ENCODE measurements around the gene CNOT4.
"Not testable (repeated sequence)": the region's sequence is repeated elsewhere in the genome, so short reads cannot be mapped to it uniquely, and the experiment has no call there.

CNOT4 gene

DNA sequence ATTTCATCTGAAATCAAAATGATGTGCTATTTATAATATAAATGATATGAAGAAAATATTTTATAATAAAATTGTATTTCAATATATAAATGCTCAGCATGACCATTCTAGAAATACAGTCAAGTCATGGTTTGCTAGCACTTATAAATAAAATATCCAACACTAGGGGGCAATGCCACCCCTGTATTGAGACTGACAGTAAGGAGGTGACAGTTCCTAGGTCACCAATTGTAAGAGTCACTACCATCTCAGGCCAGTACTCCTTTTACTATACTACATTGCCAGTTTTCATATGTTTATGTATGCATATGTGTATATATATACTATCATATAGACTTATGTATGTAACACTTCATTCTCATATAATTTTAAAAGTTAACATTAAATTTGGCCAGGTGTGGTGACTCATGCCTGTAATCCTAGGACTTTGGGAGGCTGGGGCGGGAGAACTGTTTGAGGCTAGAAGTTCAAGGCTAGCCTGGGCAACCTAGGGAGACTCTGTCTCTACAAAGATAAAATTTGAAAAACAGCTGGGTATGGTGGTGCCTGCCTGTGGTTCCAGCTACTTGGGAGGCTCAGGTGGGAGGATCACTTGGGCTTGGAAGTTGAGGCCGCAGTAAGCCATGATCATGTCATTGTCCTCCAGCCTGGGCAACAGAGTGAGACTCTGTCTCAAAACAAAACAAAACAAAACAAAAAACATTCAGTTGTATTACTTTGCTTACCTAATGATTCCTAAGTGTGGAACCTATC lies 2.4 kb upstream of the CNOT4 start:
- peak; percentile 28 for DNase-seq

DNA sequence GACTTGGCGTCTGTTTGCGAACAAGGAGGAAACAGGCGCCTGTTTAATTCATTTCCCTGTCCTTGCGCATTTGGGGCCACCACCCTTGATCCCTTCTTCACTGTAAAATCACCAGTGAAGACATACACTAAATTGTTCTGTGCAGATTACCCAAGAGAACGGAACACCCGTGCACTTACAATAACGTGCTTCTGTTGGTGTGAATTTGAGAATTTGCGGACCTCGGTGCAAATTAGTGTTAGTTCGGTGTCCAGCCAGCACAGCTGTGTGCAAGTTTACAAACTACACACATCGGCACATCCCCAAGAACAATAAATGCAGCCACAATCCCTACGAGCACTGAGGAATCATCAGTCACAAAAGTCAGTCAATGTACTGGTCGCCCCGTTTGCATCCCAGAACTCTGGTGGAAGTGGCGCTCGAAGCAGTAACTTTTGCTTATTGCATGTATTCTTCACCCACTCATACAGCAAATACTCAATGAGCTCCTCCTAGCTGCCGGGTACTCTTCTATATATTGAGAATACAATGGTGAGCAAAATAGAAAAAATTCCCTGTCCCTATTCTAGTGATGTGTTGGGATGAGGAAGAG lies 786 bp upstream of the CNOT4 start:
- DNase-seq = peak; percentile 23

DNA sequence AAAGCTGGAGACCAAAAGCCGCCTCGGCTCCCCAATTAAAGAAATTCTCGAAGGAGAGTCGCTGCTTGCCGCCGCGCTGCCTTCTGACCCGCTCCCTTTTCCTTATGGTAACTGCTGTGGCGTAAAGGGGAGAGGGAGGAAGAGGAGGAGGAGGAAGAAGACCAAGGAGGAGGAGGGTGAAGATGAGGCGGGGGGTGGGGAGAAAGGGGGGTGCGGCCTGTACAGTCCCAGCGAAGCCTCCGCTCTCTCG lies 388 bp downstream of the CNOT4 start:
- DNase-seq = no peak

DNA sequence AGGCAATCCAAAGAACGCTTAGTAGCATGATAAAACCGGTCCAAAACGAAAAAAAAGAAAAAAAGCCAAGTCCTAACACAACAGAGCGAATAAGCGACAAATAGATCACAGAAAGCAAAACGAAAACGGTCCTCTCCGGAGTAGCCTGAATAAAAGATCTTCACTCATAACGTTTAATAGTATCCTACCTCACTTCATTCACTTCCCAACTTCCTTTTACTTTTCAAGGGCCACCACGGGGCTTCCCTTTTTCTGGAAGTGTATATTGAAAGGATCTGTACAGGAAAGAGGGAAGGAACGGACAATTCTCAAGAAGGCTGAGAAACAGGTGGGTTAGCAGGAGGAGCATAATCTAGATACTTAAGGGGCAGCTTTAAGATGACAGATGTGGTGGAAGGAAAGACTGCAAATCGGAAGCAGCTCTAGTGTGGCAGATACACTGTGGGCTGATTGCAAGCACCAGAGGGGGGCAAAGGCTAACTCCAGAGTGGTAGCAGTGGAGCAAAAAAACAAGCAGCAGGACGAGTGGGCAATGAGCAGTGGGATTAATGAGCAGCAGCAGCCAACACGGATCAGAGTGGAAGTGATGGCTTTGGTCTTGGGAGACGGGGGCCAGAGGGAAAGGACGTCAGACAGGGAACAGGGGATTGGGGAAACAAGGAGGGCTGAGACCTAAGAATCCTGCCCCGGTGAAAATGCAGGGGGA lies 866 bp downstream of the CNOT4 start:
- peak; percentile 15 for DNase-seq

DNA sequence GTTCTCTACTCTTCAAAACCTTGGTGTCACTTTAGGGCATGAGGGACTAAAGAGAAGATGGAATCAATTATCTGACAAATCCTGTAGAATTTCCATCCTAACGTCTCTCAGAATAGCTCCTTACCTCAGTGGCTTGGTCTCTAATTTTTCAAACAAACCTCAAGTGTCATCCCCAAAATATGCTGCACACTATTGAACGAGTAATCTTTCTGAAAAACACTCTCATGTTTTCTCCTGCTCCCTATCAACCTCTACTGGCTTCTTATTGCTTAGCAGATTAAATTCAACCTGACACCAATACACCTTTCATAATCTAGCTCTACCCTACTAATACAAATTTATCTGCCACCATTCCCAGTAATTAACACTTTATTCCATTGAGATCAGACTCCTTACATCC lies 8.5 kb downstream of the CNOT4 start:
- DNase-seq = peak; percentile 46

DNA sequence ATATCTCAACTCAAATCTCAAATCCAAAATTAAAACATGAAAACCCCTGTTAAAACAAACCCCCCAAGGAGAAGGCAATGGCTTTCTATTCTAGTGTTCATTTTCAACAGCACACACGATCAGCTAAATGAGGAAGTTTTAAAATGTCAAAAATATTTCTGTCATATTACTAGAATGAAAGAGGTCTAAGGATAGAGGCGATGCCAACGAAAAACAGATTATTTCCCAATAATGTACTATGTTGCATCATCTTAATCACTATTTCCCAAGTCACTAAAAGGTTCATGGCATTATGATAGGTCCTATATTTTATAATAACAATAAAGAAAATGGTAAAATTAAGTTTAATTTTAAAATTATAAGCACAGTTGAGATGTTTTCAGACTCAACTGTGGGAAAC lies 10.1 kb downstream of the CNOT4 start:
- DNase-seq = no peak

DNA sequence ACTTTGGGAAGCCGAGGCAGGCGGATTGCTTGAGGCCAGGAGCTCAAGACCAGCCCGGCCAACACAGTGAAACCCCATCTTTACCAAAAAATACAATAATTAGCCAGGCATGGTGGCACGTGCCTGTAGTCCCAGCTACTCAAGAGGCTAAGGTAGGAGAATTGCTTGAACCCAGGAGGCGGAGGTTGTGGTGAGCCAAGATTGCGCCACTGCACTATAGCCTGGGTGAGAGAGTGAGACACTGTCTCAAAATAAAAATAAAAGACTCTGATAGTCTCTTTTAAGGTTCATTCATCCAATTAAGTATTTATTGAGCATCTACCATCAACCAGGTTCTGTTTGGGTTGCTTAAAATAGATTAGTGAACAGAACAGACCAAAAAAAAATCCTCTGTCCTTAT lies 12.7 kb downstream of the CNOT4 start:
- not testable (repeated sequence) for DNase-seq

DNA sequence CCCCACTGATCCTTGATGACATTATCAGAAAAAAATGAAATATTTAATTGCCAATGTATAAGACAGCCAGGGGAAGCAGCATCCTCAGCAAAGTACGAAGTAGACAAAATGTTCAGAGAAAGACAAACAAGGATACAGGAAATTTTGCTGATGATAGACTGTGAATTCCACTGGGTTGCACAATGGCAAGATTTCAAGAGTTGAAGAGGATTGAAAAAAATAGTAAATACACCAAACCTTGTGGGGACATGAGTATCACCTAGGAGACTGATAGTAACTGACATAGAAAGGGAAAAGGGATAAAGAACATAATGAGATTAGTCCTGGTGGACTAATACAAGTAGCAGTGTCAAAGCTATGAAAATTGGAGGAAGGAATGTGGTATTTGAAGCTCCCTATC lies 16.5 kb downstream of the CNOT4 start:
- DNase-seq = no peak

DNA sequence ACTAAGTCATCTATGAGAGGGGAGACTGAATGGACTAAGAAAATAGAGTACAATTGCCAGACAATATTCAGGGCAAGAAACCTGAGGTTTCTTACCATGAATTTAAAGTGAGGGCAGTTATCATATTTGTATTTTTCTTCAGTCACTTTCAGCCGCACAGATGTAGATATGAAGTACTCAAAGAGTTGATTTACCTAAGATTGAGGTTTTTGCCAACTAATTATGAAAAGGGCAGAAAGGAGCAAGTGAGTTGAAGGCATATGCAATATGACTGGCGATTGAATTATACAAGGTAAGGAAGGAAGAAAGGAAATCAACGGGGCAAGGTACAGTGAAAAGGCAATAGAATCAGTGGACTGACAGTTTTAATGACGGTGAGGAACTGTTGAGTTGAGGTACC lies 17.8 kb downstream of the CNOT4 start:
- DNase-seq = no peak

DNA sequence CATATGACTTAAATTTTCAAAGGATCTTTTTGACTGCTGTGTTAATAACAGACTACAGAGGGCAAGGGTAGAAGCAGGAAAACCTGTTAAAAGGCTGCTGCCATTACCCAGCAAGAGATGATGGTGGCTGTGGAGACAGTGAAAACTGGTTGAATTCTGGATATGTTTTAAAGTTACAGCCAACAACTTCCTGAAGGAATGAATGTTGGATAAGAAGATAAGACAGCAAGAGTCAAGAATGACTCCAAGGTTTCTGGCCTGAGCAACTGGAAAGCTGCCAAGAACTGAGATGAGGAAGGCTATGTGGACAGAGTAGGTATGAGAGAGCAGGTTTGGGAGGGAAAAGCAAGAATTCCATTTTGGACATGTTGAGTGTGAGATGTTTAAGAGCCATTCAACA lies 19.1 kb downstream of the CNOT4 start:
- DNase-seq = peak; percentile 31

DNA sequence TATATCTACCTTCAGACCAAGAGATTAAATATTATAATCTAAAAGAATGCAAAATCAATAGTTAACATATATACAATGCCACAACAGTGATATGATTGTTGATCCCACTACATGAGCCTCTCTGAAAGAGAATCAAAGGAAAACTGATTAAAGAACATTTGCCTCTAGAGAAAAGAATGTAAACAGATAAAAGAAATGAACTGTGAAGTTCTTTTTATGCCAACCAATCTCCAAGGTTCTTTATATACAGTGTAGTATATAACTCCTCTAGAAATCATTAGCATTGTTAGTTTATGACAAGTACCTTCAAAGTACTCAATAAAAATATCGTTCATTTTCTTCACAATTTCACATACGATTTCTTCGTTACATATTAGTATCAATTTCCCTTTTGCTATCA lies 20.1 kb downstream of the CNOT4 start:
- no peak for DNase-seq

DNA sequence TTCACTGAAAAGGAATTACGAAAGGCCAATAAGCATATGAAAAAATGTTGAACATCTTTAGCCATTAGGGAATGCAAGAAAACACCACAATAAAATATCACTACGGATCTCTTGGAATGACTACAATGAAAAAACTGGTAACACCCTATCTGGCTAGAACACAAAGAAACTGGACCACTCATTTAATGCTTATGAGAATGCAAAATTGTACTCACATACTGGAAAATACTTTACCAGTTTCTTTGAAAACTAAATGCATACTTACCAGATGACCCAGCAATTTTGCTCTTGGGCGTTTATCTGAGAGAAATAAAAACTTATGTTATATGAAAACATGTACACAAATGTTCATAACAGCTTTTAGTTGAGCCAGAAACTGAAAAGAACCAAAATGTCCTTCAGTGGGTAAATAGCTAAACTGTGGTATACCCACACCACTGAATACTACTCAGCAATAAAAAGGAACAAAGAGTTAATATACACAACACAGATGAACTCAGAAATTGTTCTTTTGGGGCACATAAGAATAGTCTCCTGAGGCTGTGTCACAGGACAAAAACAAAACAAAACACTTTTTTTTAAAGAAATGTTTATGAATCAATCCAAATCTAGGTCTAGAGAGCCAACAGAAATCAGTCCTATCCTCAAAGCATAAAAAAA lies 23.5 kb downstream of the CNOT4 start:
- DNase-seq = peak; percentile 52

DNA sequence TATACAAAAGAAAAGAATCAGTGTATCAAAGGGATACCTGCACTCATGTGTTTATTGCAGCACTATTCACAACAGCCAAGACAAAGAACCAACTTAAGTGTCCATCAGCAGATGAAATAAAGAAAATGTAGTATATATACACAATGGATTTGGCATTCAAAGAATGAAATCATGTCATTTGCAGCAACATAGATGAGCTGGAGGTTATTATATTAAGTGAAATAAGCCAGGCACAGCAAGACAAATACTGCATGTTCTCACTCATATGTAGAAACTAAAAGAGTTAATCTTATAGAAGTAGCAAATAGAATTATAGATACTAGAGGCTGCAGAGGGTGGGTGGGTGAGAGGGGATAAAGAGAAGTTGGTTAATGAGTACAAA lies 28.3 kb downstream of the CNOT4 start:
- no peak for DNase-seq

DNA sequence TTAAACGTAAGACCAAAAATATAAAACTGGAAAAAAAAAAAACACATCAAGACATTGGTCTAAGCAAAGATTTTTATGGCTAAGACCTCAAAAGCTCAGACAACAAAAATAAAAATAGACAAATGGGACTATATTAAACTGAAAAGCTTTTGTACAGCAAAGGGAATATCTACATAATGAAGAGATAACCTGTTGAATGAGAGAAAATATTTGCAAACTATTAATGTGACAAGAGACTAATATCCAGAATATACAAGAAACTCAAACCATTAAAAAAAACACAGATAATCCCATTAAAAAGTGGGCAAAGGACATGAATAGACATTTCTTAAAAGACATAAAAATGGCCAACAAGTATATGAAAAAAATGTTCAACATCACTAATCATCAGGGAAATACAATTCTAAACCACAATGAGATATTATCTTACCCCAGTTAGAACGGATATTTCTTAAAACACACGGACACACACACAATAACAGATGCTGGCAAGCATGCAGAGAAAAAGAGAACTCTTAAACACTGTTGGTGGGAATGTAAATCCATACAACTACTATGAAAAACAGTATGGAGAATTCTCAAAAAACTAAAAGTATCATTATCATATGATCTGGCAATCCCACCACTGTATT lies 28.8 kb downstream of the CNOT4 start:
- no peak for DNase-seq

DNA sequence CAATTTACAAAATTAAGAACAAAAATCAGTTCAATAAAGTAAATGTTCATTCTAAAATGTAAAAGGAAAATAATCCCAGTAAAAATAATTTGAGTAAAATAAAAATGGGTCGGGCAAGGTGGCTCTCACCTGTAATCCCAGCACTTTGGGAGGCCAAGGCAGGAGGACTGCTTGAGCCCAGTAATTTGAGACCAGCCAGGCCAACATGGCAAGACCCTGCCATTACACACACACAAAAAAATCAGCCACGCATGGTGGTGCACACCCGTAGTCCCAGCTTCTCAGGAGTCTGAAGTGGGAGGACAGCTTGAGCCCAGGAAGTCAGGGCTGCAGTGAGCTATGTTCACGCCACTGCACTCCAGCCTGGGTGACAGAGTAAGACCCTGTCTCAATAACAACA lies 34.4 kb downstream of the CNOT4 start:
- DNase-seq = no peak

DNA sequence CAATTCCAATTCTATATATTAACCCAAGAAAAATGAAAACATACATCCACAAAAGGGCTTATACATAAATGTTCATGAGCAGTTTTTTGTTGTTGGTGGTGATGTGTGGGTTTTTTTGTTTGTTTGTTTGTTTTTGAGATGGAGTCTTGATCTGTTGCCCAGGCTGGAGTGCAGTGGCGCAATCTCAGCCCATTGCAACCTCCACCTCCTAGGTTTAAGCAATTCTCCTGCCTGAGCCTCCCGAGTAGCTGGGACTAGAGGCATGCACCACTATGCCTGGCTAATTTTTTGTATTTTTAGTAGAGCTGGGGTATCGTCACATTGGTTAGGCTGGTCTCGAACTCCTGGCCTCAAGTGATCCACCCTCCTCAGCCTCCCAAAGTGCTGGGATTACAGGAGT lies 40.2 kb downstream of the CNOT4 start:
- not testable (repeated sequence) for DNase-seq

DNA sequence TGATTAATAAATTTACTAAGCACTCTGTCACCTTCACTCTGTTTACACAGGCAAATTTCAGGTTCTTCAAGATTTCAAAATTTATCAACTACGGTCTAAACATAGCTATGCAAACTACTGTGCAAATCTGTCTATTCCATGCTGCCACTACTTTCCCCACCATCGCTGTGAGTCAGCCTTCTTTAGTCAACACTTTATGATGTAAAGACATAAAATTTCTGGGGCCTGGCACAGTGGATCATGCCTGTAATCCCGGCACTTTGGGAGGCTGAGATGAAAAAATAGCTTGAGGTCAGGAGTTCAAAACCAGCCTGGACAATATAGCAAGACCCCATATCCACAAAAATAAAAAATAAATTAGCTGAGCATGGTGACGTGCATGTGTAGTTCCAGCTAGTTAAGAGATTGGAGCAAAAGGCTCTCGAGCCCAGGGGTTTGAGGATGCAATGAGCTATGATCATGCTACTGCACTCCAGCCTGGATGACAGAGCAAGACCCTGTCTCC lies 42.6 kb downstream of the CNOT4 start:
- peak; percentile 9 for DNase-seq

DNA sequence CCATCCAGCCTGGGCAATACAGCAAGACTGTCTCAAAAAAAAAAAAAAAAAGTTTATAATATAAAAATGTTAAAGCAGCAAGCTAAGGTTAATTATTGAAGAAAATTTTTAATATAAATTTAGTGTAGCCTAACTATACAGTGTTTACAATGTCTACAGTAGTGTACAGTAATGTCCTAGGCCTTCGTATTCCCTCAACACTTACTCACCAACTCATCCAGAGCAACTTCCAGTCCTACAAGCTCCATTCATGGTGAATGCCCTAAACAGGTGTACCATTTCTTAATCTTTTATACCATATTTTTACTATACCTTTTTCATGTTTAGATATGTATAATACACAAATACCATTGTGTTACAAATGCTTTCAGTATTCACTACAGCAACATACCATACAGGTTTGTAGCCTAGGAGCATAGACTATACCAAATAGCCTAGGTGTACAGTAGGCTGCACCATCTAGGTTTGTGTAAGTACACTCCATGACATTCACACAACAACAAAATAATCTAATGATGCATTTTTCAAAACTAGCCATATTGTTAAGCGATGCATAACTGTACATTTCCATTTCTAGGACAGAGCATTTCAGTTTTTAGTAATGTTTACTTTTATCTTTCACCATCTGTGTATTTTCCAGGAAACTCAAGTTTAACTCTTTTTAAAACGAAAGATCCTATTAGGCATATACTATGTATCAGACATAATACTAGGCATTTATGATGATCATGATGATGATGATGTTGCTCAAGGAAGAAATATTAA lies 43.3 kb downstream of the CNOT4 start:
- no peak for DNase-seq

DNA sequence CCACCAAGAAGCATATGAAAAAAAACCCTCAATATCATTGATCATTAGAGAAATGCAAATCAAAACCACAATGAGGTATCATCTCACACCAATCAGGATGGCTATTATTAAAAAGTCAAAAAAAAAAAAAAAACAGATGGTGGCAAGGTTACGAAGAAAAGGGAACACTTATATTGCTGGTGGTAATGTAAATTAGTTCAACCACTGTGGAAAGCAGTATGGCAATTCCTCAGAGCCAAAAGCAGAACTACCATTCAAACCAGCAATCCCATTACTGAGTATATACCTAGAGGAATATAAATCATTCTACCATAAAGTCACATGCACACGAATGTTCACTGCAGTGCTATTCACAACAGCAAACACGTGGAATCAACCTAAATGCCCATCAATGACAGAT lies 46.0 kb downstream of the CNOT4 start:
- no peak for DNase-seq

DNA sequence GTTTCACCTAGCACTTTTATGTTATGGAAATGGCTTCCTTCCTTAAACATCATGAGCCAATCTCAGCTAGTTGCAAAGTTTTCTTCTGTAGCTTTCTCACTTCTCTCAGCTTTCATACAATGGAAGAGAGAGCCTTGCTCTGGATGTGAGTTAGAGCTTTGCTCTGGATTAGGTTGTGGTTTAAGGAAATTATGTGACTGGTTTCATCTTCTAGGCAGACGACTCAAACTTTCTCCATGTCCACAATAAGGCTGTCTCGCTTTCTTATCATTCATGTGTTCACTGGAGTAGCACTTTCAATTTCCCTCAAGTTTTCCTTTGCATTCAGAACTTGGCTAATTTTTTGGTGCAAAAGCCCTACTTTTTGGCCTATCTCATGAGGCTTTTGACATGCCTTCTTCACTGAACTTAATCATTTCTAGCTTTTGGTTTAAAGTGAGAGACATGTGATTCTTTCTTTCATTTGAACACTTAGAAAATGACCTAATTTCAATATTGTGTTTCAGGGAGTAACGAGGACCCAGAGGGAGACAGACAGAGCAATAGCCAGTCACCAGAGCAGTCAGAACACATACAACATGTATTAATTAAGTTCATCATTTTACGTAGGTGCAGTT lies 49.8 kb downstream of the CNOT4 start:
- DNase-seq = no peak

DNA sequence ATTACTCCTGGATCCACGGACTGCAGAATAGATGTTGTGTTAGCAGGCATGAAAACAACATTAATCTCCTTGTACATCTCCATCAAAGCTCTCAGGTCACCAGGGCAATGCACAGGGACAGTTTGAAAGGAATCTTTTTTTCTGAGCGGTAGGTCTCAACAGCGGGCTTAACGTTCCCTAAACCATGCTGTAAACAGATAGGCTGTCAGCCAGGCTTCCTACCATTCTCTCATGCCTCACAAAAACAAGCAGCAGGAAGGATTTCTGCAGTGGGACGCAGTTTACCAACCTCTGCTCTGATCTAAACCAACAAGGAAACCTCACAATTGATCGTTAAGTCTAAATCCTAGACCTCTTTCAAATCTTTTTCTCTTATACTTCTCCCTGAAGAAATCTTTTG lies 50.8 kb downstream of the CNOT4 start:
- DNase-seq = no peak

DNA sequence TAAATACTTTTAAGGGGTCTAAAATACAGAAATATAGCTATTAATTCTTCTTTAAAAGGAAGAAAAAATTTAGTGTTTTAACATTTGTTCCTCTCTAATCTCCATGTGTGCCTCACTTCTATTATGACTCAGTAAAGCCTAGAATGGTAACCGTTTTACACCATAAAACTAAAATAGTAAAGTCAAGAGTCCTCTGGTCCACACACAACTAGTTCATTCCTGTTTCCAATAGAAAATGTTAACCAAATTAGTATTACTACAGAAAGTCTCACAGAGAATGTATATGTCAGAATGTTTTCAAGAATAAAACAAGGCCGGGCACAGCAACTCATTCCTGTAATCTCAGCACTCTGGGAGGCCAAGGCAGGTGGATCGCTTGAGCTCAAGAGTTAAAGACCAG lies 55.8 kb downstream of the CNOT4 start:
- no peak for DNase-seq
